ENCODE results near the gene NDST1.
"Not testable (repeated sequence)": the region's sequence is repeated elsewhere in the genome, so short reads cannot be mapped to it uniquely, and the experiment has no call there.

Gene NDST1

GRCh38 chr5:150468206-150468605, 39.7 kb upstream of the NDST1 start:
- TF ChIP-seq CTCF (IDR thresholded peaks at IDR 0.05; ENCODE audit: insufficient read depth, missing control alignments) = no peak
- no peak for FAIRE-seq
- DNase-seq (ENCODE audit: insufficient read length, low spot score) = no peak

- FAIRE-seq (no peak), DNase-seq (ENCODE audit: insufficient read length, low spot score) (no peak)
- no peak for TF ChIP-seq CTCF (IDR thresholded peaks at IDR 0.05; ENCODE audit: insufficient read depth, missing control alignments)
Observed at GRCh38 chr5:150469718-150470469, 38.0 kb upstream of the NDST1 start.

GRCh38 chr5:150473673-150474358, 34.1 kb upstream of the NDST1 start:
- no peak for FAIRE-seq
- DNase-seq (ENCODE audit: insufficient read length, low spot score) = no peak
- TF ChIP-seq CTCF (IDR thresholded peaks at IDR 0.05; ENCODE audit: insufficient read depth, missing control alignments) = no peak

- DNase-seq (ENCODE audit: insufficient read length, low spot score); FAIRE-seq: not testable (repeated sequence)
Observed at GRCh38 chr5:150476568-150476967, 31.4 kb upstream of the NDST1 start.

- DNase-seq (ENCODE audit: insufficient read length, low spot score) (no peak), FAIRE-seq (no peak)
- TF ChIP-seq CTCF (IDR thresholded peaks at IDR 0.05; ENCODE audit: insufficient read depth, missing control alignments) = no peak
Observed at GRCh38 chr5:150479416-150479815, 28.5 kb upstream of the NDST1 start.

GRCh38 chr5:150481708-150481965, 26.3 kb upstream of the NDST1 start:
- FAIRE-seq (no peak), DNase-seq (ENCODE audit: insufficient read length, low spot score) (no peak)
- TF ChIP-seq CTCF (IDR thresholded peaks at IDR 0.05; ENCODE audit: insufficient read depth, missing control alignments) = no peak

- FAIRE-seq (no peak), DNase-seq (ENCODE audit: insufficient read length, low spot score) (no peak)
- TF ChIP-seq CTCF (IDR thresholded peaks at IDR 0.05; ENCODE audit: insufficient read depth, missing control alignments) = no peak
Observed at GRCh38 chr5:150481972-150482406, 25.9 kb upstream of the NDST1 start.

All from D721Med (cell line).